OCI-LY7 (cell line): ENCODE measurements around the gene MEMO1. TPM values are rescaled to one million over a fixed set of nuclear protein-coding genes. Genes with fewer than 3 reads are reported as not detected.

Experiments used
- BruUV-seq: library from RNA; stranded (reverse); fragments of 400-500 nt; replicated peaks from 2 replicates; lab custom pipeline; 2021; lab: Mats Ljungman, UMichigan
- CTCF ChIA-PET: fragments of 300-600 bp; sonication (Branson Sonifier 250); formaldehyde crosslinking; loops from one replicate; lab custom pipeline; 2022; ENCODE audit warnings: antibody characterized with exemption; ENCODE audit not compliant: unreplicated experiment; lab: Charles Lee
- POLR2A ChIA-PET: fragments of 300-600 bp; sonication (Branson Sonifier 250); formaldehyde crosslinking; loops from one replicate; lab custom pipeline; 2022; ENCODE audit warnings: antibody characterized with exemption; lab: Charles Lee
- DNase-seq: peaks from one replicate; pipeline ENCODE4 v3.0.0-alpha.2; 2015; ENCODE audit warnings: low spot score
- H2AFZ ChIP-seq: fragments of 200-600 bp; sonication (generic), shearing (Covaris generic); 2 replicates; pipeline ENCODE4 v1.6.1; 2014; ENCODE audit warnings: mild to moderate bottlenecking, antibody characterized with exemption, low read length, moderate library complexity
- H3K27ac ChIP-seq: fragments of 200-600 bp; sonication (generic); 2 replicates; pipeline ENCODE4 v1.5.1; 2014; ENCODE audit warnings: mixed run types, low read depth, mild to moderate bottlenecking, moderate library complexity, low read length, inconsistent platforms; ENCODE audit not compliant: poor library complexity, severe bottlenecking
- H3K36me3 ChIP-seq: fragments of 200-600 bp; sonication (generic); 2 replicates; pipeline ENCODE4 v1.6.1; 2014; ENCODE audit warnings: mild to moderate bottlenecking, antibody characterized with exemption, low read length, moderate library complexity, mixed read lengths; ENCODE audit not compliant: insufficient read depth
- H3K4me1 ChIP-seq: fragments of 200-600 bp; sonication (generic); 2 replicates; pipeline ENCODE4 v1.5.1; 2014; ENCODE audit warnings: mild to moderate bottlenecking, low read length; ENCODE audit not compliant: insufficient read depth, poor library complexity, severe bottlenecking
- H3K4me2 ChIP-seq: fragments of 200-600 bp; sonication (generic); 2 replicates; pipeline ENCODE4 v1.6.1; 2014; ENCODE audit warnings: mild to moderate bottlenecking, low read length
- H3K4me3 ChIP-seq: fragments of 200-600 bp; sonication (generic); 2 replicates; pipeline ENCODE4 v1.5.1; 2014; ENCODE audit warnings: mild to moderate bottlenecking, low read depth, low read length; ENCODE audit not compliant: poor library complexity, severe bottlenecking
- H3K79me2 ChIP-seq: fragments of 200-600 bp; sonication (generic); 2 replicates; pipeline ENCODE4 v1.6.1; 2016; ENCODE audit warnings: low read depth, mild to moderate bottlenecking, low read length, moderate library complexity, mixed read lengths; ENCODE audit not compliant: insufficient read depth
- H3K9me2 ChIP-seq: fragments of 200-600 bp; sonication (generic); 2 replicates; pipeline ENCODE4 v1.6.1; 2016; ENCODE audit warnings: mild to moderate bottlenecking, low read length, mixed read lengths; ENCODE audit not compliant: insufficient read depth
- H3K9me3 ChIP-seq: fragments of 200-600 bp; sonication (generic); 2 replicates; pipeline ENCODE4 v1.6.1; 2014; ENCODE audit warnings: mild to moderate bottlenecking, mixed run types, low read length, mixed read lengths
- H4K20me1 ChIP-seq: fragments of 200-600 bp; sonication (generic); 2 replicates; pipeline ENCODE4 v1.6.1; 2014; ENCODE audit warnings: mild to moderate bottlenecking, antibody characterized with exemption, low read length, moderate library complexity, mixed read lengths; ENCODE audit not compliant: insufficient read depth
- EZH2phosphoT487 ChIP-seq: fragments of 200-600 bp; sonication (generic); IDR thresholded peaks from 2 replicates; pipeline ENCODE4 v1.6.1; 2018; ENCODE audit warnings: low read depth, borderline replicate concordance, mild to moderate bottlenecking, mixed run types, antibody characterized with exemption, low read length, moderate library complexity, mixed read lengths
- intact Hi-C: fragments of 100-400 bp; cut with micrococcal nuclease; formaldehyde crosslinking; loops from one replicate; pipeline ENCODE4 v1.10.0; 2022; ENCODE audit not compliant: unreplicated experiment
- total RNA-seq, 2 experiments: library from RNA; depleted of rRNA in 1 of 2; stranded (reverse); fragments of >200 nt in 1 of 2; shearing (Covaris generic) in 1 of 2; gene quantifications; 2 replicates each; pipeline ENCODE4 v1.2.3, GENCODE V29; 2014 to 2022
- TF ChIP-seq, protein P1 (sequence below): fragments of 200-600 bp; sonication (generic); conservative IDR thresholded peaks from 2 replicates; pipeline ENCODE4 v1.5.1; 2014; ENCODE audit warnings: mild to moderate bottlenecking, antibody characterized with exemption, low read length, moderate library complexity, mixed read lengths

The MEMO1 gene
- total RNA-seq, 2 experiments from 2014 or later: 24.0 to 54.0 TPM

GRCh38 chr2:32002406-32002805 lies 8.4 kb downstream of the MEMO1 start:
- Histone ChIP-seq H2AFZ (no peak overlapping the region), H3K4me1 (peaks cover 16% of the 10 kb centered on the region), H3K27ac (no peak overlapping the region), H3K9me2 (no peaks in the 10 kb centered on the region), H4K20me1 (peaks cover 30% of the 10 kb centered on the region), H3K9me3 (no peaks in the 10 kb centered on the region), H3K36me3 (peaks cover 12% of the 10 kb centered on the region), H3K4me3 (no peak overlapping the region), H3K4me2 (no peak overlapping the region), H3K79me2 (peaks cover 97% of the 10 kb centered on the region)
- POLR2A ChIA-PET: no interaction called here
- CTCF ChIA-PET: no interaction called here
- no peak for TF ChIP-seq EZH2phosphoT487
- TF ChIP-seq, protein P1, sequence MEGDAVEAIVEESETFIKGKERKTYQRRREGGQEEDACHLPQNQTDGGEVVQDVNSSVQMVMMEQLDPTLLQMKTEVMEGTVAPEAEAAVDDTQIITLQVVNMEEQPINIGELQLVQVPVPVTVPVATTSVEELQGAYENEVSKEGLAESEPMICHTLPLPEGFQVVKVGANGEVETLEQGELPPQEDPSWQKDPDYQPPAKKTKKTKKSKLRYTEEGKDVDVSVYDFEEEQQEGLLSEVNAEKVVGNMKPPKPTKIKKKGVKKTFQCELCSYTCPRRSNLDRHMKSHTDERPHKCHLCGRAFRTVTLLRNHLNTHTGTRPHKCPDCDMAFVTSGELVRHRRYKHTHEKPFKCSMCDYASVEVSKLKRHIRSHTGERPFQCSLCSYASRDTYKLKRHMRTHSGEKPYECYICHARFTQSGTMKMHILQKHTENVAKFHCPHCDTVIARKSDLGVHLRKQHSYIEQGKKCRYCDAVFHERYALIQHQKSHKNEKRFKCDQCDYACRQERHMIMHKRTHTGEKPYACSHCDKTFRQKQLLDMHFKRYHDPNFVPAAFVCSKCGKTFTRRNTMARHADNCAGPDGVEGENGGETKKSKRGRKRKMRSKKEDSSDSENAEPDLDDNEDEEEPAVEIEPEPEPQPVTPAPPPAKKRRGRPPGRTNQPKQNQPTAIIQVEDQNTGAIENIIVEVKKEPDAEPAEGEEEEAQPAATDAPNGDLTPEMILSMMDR: no peak
- DNase-seq: no peak
- BruUV-seq: no TSS peak
- intact Hi-C loops: no loop called here

DNA sequence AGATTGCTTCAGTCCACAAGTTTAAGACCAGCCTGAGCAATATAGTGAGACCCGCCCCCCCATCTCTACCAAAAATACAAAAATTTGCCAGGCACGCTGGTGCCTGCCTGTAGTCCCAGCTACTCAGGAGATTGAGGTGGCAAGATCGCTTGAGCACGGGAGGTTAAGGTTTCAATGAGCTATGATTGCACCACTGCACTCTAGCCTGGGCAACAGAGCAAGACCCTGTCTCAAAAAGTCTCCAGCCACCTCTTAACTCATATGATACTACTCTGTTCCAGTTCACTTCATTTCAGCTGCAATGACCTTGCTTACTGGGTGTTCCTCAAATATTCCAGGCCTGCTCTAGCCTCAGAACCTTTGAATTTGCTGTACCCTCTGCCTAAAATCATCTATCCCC lies 11.4 kb downstream of the MEMO1 start:
- H4K20me1 ChIP-seq: 0 out of 2 replicates have a peak, but pooled peaks cover 19% of the 10 kb centered on the region
- peaks cover 97% of the 10 kb centered on the region for H3K79me2 ChIP-seq
- peaks cover 10% of the 10 kb centered on the region for H3K4me1 ChIP-seq
- ChIA-PET CTCF (no interaction called here), POLR2A (interaction anchor here (0.7 to 1.3 kb wide), 3 partner anchors 9 to 443 kb away, joined by 3 to 7 read pairs (median 4); no protein-coding TSS in a partner anchor)
- no peak overlapping the region for H3K4me2 ChIP-seq
- H3K4me3 ChIP-seq: no peak overlapping the region
- intact Hi-C loops: no loop called here
- H3K27ac ChIP-seq: no peak overlapping the region
- no peak overlapping the region for H2AFZ ChIP-seq
- H3K36me3 ChIP-seq: peaks cover 4% of the 10 kb centered on the region; the same call in 1 of the 2 replicates
- TF ChIP-seq EZH2phosphoT487: no peak
- TF ChIP-seq, protein P1: no peak
- no peaks in the 10 kb centered on the region for H3K9me3 ChIP-seq
- no peak for DNase-seq
- H3K9me2 ChIP-seq: no peaks in the 10 kb centered on the region
- no TSS peak for BruUV-seq

GRCh38 chr2:31998731-31999383 lies 12.0 kb downstream of the MEMO1 start:
- Histone ChIP-seq H3K36me3 (peaks cover 4% of the 10 kb centered on the region; the same call in 1 of the 2 replicates), H3K4me1 (peaks cover 10% of the 10 kb centered on the region), H3K79me2 (peaks cover 97% of the 10 kb centered on the region), H3K27ac (no peak overlapping the region), H3K9me3 (no peaks in the 10 kb centered on the region), H3K4me3 (no peak overlapping the region), H3K9me2 (no peaks in the 10 kb centered on the region), H3K4me2 (0 out of 2 replicates have a peak overlapping the region, but pooled peaks have one; percentile 10), H4K20me1 (0 out of 2 replicates have a peak, but pooled peaks cover 19% of the 10 kb centered on the region), H2AFZ (no peak overlapping the region)
- ChIA-PET CTCF (no interaction called here), POLR2A (interaction anchor here (0.7 to 1.3 kb wide), 6 partner anchors 9 to 183 kb away, joined by 3 to 7 read pairs (median 4); no protein-coding TSS in a partner anchor)
- intact Hi-C loops: no loop called here
- no peak for TF ChIP-seq EZH2phosphoT487
- TF ChIP-seq, protein P1: no peak
- no TSS peak for BruUV-seq
- DNase-seq: no peak
